PC-3 (cell line): ENCODE measurements around the gene PRSS36. TPM values are rescaled to one million over a fixed set of nuclear protein-coding genes. Genes with fewer than 3 reads are reported as not detected.
"Not testable (repeated sequence)": the region's sequence is repeated elsewhere in the genome, so short reads cannot be mapped to it uniquely, and the experiment has no call there.

Source experiments
- ATAC-seq: fragments of 200-7000 bp; cut with Tn5 transposase; 2 replicates; pipeline ENCODE4 v1.9.1; 2020; ENCODE audit warnings: mild to moderate bottlenecking, moderate library complexity
- BruUV-seq: library from RNA; stranded (reverse); fragments of 400-500 nt; replicated peaks from 2 replicates; lab custom pipeline; 2021; lab: Mats Ljungman, UMichigan
- CTCF ChIA-PET: fragments of 300-600 bp; sonication (Branson Sonifier 250); formaldehyde crosslinking; loops from one replicate; lab custom pipeline; 2022; ENCODE audit warnings: antibody characterized with exemption; lab: Charles Lee
- POLR2A ChIA-PET: fragments of 300-600 bp; sonication (Branson Sonifier 250); formaldehyde crosslinking; loops from one replicate; lab custom pipeline; 2022; ENCODE audit warnings: antibody characterized with exemption; ENCODE audit not compliant: unreplicated experiment; lab: Charles Lee
- DNase-seq: peaks from one replicate; pipeline ENCODE4 v3.0.0-alpha.2; 2015
- H2AFZ ChIP-seq: fragments of 300-600 bp; sonication (generic); 2 replicates; pipeline ENCODE4 v1.6.0; 2016; ENCODE audit warnings: antibody characterized with exemption, low read length
- H3F3A ChIP-seq: fragments of 300-600 bp; sonication (generic); one replicate; pipeline ENCODE4 v1.6.0; 2017; ENCODE audit warnings: antibody characterized with exemption, low read length, control low read depth, mild to moderate bottlenecking; ENCODE audit not compliant: unreplicated experiment
- H3K27ac ChIP-seq: fragments of 300-600 bp; sonication (generic); 2 replicates; pipeline ENCODE4 v1.5.1; 2016; ENCODE audit warnings: mild to moderate bottlenecking, low read length
- H3K27me3 ChIP-seq: fragments of 300-600 bp; sonication (generic); 2 replicates; pipeline ENCODE4 v1.6.1; 2016; ENCODE audit warnings: low read length, mixed read lengths
- H3K36me3 ChIP-seq: fragments of 300-600 bp; sonication (generic); 2 replicates; pipeline ENCODE4 v1.6.1; 2016; ENCODE audit warnings: low read depth, mixed run types, low read length, mixed read lengths
- H3K4me1 ChIP-seq: fragments of 300-600 bp; sonication (generic); 2 replicates; pipeline ENCODE4 v1.5.1; 2016; ENCODE audit warnings: low read length; ENCODE audit not compliant: insufficient read depth
- H3K4me2 ChIP-seq: fragments of 300-600 bp; sonication (generic); 2 replicates; pipeline ENCODE4 v1.6.0; 2016; ENCODE audit warnings: low read length
- H3K4me3 ChIP-seq: fragments of 300-600 bp; sonication (generic); 2 replicates; pipeline ENCODE4 v1.5.1; 2016; ENCODE audit warnings: mild to moderate bottlenecking, low read length, mixed read lengths
- H3K79me2 ChIP-seq: fragments of 300-600 bp; sonication (generic); 2 replicates; pipeline ENCODE4 v1.6.1; 2017; ENCODE audit warnings: low read length, mixed read lengths
- H3K9ac ChIP-seq: fragments of 300-600 bp; sonication (generic); 2 replicates; pipeline ENCODE4 v1.6.0; 2016; ENCODE audit warnings: mild to moderate bottlenecking, low read length
- H3K9me2 ChIP-seq: fragments of 300-600 bp; sonication (generic); replicated peaks from 2 replicates; pipeline ENCODE4 v1.6.1; 2016; ENCODE audit warnings: mixed run types, low read length, mixed read lengths
- H3K9me3 ChIP-seq: fragments of 300-600 bp; sonication (generic); 2 replicates; pipeline ENCODE4 v1.6.1; 2016; ENCODE audit warnings: low read length, mixed read lengths
- H4K20me1 ChIP-seq: fragments of 300-600 bp; sonication (generic); 2 replicates; pipeline ENCODE4 v1.6.1; 2016; ENCODE audit warnings: low read length, mixed read lengths
- EZH2 ChIP-seq: fragments of 300-600 bp; sonication (generic); IDR thresholded peaks from one replicate; pipeline ENCODE4 v1.6.1; 2017; ENCODE audit warnings: antibody characterized with exemption, mild to moderate bottlenecking, low read length; ENCODE audit not compliant: unreplicated experiment
- EZH2phosphoT487 ChIP-seq: fragments of 300-600 bp; sonication (generic); IDR thresholded peaks from 2 replicates; pipeline ENCODE4 v1.6.1; 2018; ENCODE audit warnings: mild to moderate bottlenecking, antibody characterized with exemption, low read length, borderline replicate concordance
- intact Hi-C: fragments of 100-400 bp; cut with micrococcal nuclease; formaldehyde crosslinking; loops from 2 replicates; pipeline ENCODE4 v1.9.0; 2023
- total RNA-seq: library from RNA; depleted of rRNA; stranded (reverse); fragments of >200 nt; gene quantifications from 2 replicates; pipeline ENCODE4 v1.2.3, GENCODE V29; 2014
- TF ChIP-seq, protein P1 (sequence below): fragments of 300-600 bp; sonication (generic); conservative IDR thresholded peaks from 2 replicates; pipeline ENCODE4 v1.5.1; 2017; ENCODE audit warnings: antibody characterized with exemption, low read depth, mild to moderate bottlenecking, low read length

Gene PRSS36
- total RNA-seq, 1 experiment from 2014 or later, result 0.51 TPM

DNA sequence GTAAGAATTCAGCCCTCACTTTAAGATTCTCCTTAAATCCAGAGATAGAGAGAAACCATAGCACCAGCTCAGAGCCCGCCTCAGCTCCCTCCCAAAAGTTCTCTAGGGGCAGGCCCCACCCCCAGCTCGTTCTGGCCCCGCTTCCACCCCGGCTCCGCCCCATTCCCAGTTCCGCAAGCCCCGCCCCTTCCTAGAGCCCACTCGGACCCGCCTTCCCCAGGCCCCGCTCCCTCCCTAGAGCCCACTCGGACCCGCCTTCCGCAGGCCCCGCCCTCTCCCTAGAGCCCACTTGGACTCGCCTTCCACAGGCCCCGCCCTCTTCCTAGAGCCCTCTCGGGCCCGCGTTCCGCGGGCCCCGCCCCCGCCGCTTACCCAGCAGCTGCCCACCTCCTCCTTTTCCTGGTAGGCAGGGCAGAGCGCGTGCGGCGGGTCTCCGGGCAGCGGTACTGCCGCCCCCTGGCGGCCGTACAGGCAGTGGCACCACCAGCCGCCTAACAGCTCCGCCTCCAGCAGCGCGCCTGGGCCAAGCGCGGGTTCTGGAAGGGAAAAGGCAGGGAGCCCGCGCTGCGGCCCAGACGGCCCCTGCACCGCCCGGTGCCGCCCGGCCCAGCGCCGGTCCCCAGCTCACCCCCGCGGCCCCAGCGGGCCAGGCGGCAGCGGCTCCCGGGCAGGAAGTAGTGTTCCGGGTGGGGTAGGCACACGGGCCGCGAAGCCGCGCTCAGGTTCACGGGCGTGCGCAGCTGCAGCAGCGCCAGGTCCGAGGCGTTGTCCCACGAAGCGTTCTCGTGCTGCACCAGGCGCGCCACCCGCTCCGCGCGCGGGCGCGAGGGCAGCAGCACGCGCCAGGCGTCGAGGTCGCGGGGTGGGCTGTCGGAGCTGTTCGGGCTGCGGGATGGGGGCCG, 7.5 kb downstream of the PRSS36 start:
- DNase-seq (peak; percentile 96), ATAC-seq (peak; percentile 78)
- ChIA-PET POLR2A (interaction anchor here (0.5 to 1.4 kb wide), 11 partner anchors 11 to 211 kb away, joined by 3 to 14 read pairs (median 5); partner anchors contain the start of genes FUS, KAT8 and VKORC1), CTCF (interaction anchor here (0.5 to 1.7 kb wide), 12 partner anchors 14 to 759 kb away, joined by 3 to 26 read pairs (median 5); partner anchors contain the start of genes FUS, HSD3B7, KAT8 and ZNF267)
- Histone ChIP-seq H3F3A (no peaks in the 10 kb centered on the region), H3K36me3 (no peaks in the 10 kb centered on the region), H3K4me1 (peaks cover 21% of the 10 kb centered on the region), H2AFZ (peak overlapping the region; percentile 78), H3K9me3 (no peaks in the 10 kb centered on the region), H3K4me2 (peak overlapping the region; percentile 81), H3K79me2 (no peaks in the 10 kb centered on the region), H3K27ac (peak overlapping the region; percentile 70), H3K27me3 (no peaks in the 10 kb centered on the region), H3K9me2 (no peaks in the 10 kb centered on the region), H4K20me1 (no peaks in the 10 kb centered on the region), H3K4me3 (peak overlapping the region; percentile 58), H3K9ac (peak overlapping the region; percentile 59)
- intact Hi-C loops, result loop anchor here (1.0 to 10.0 kb wide), 4 partner anchors 26 to 300 kb away; partner anchors contain the start of genes KAT8, VKORC1 and ZNF843
- BruUV-seq, result no TSS peak
- TF ChIP-seq, protein P1, sequence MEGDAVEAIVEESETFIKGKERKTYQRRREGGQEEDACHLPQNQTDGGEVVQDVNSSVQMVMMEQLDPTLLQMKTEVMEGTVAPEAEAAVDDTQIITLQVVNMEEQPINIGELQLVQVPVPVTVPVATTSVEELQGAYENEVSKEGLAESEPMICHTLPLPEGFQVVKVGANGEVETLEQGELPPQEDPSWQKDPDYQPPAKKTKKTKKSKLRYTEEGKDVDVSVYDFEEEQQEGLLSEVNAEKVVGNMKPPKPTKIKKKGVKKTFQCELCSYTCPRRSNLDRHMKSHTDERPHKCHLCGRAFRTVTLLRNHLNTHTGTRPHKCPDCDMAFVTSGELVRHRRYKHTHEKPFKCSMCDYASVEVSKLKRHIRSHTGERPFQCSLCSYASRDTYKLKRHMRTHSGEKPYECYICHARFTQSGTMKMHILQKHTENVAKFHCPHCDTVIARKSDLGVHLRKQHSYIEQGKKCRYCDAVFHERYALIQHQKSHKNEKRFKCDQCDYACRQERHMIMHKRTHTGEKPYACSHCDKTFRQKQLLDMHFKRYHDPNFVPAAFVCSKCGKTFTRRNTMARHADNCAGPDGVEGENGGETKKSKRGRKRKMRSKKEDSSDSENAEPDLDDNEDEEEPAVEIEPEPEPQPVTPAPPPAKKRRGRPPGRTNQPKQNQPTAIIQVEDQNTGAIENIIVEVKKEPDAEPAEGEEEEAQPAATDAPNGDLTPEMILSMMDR, result peak; percentile 77
- TF ChIP-seq EZH2phosphoT487, result no peak

- no peak for TF ChIP-seq EZH2phosphoT487
- TF ChIP-seq, protein P1, result no peak
- TF ChIP-seq EZH2, result no peak
- Histone ChIP-seq H3K27me3 (no peaks in the 10 kb centered on the region), H4K20me1 (no peaks in the 10 kb centered on the region), H3F3A (no peaks in the 10 kb centered on the region), H3K4me2 (peak overlapping the region; percentile 76), H2AFZ (peak overlapping the region; percentile 63), H3K9me3 (no peaks in the 10 kb centered on the region), H3K4me1 (peaks cover 21% of the 10 kb centered on the region), H3K4me3 (peak overlapping the region; percentile 50), H3K79me2 (no peaks in the 10 kb centered on the region), H3K36me3 (no peaks in the 10 kb centered on the region), H3K9ac (peak overlapping the region; percentile 59), H3K27ac (peak overlapping the region; percentile 70), H3K9me2 (no peaks in the 10 kb centered on the region)
- peak; percentile 17 for ATAC-seq
- intact Hi-C loops, result loop anchor here (1.0 to 10.0 kb wide), 4 partner anchors 25 to 301 kb away; partner anchors contain the start of genes KAT8, VKORC1 and ZNF843
- no peak for DNase-seq
- POLR2A ChIA-PET, result interaction anchor here (0.5 to 1.4 kb wide), 10 partner anchors 10 to 211 kb away, joined by 3 to 14 read pairs (median 6); partner anchors contain the start of genes FUS, KAT8 and VKORC1
- TSS peak; percentile 71 for BruUV-seq
- CTCF ChIA-PET, result interaction anchor here (0.6 to 1.7 kb wide), 9 partner anchors 15 to 758 kb away, joined by 3 to 26 read pairs (median 5); partner anchors contain the start of genes FUS, HSD3B7, KAT8 and ZNF267
Measured at GRCh38 chr16:31141489-31142108, 8.3 kb downstream of the PRSS36 start.

- Histone ChIP-seq H3K4me1 (peaks cover 21% of the 10 kb centered on the region), H3K27ac (peak overlapping the region; percentile 70; the same call in 1 of the 2 replicates), H3K4me2 (peak overlapping the region; percentile 76)
- H2AFZ ChIP-seq, H3K9me2 ChIP-seq, BruUV-seq, H3K9me3 ChIP-seq, H3F3A ChIP-seq, H3K36me3 ChIP-seq, H4K20me1 ChIP-seq, H3K79me2 ChIP-seq, CTCF ChIA-PET, DNase-seq, H3K4me3 ChIP-seq, H3K9ac ChIP-seq, ATAC-seq, POLR2A ChIA-PET, H3K27me3 ChIP-seq: not testable (repeated sequence)
- intact Hi-C loops, result loop anchor here (5.0 to 10.0 kb wide), 2 partner anchors 116 to 301 kb away; partner anchors contain the start of gene ZNF843
Measured at GRCh38 chr16:31141071-31141469, 8.8 kb downstream of the PRSS36 start.
